Measurements from ENCODE around the gene AIRE. TPM values are rescaled to one million over a fixed set of nuclear protein-coding genes. Genes with fewer than 3 reads are reported as not detected.

AIRE gene
- total RNA-seq, 6 experiments from 2014 or later: 0.05 to 0.12 TPM; not detected in 4

DNA sequence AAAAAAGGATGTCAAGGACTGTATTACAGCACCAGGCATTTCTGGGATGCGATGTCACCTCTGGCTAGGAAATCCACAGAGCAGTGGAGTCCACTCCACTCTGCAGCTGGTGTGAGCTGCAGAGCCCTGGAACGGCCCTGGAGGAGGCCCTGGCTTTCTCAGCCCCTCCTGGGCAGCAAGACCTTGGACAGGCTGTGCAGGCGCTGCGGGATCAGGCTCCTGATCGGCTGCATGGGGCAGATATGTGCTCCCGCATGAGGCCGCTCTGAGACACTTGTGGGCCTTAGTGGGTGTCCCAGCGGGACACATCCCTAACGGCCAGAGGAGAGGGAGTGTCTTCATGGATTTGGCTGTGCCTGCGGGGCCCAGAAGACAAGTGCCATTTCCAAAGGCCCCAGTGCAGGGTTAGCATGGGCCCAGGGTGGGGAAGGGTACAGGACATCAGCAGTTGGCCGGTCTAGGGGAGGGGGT is 30.1 kb upstream of the AIRE start:
- peaks cover 13% of the 10 kb centered on the region for H3K27me3 Mint-ChIP-seq (ENCODE audit: insufficient read depth)
- no peaks in the 10 kb centered on the region for H3K36me3 Mint-ChIP-seq (ENCODE audit: low read depth)
- DNase-seq: no peak
- no peak overlapping the region for H3K4me3 Mint-ChIP-seq
- no peak overlapping the region for H3K27ac Mint-ChIP-seq
- TF ChIP-seq, protein P1, sequence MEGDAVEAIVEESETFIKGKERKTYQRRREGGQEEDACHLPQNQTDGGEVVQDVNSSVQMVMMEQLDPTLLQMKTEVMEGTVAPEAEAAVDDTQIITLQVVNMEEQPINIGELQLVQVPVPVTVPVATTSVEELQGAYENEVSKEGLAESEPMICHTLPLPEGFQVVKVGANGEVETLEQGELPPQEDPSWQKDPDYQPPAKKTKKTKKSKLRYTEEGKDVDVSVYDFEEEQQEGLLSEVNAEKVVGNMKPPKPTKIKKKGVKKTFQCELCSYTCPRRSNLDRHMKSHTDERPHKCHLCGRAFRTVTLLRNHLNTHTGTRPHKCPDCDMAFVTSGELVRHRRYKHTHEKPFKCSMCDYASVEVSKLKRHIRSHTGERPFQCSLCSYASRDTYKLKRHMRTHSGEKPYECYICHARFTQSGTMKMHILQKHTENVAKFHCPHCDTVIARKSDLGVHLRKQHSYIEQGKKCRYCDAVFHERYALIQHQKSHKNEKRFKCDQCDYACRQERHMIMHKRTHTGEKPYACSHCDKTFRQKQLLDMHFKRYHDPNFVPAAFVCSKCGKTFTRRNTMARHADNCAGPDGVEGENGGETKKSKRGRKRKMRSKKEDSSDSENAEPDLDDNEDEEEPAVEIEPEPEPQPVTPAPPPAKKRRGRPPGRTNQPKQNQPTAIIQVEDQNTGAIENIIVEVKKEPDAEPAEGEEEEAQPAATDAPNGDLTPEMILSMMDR (IDR thresholded peaks at IDR 0.05): no peak
- H3K4me1 Mint-ChIP-seq (ENCODE audit: low read depth): no peaks in the 10 kb centered on the region
- H3K9me3 Mint-ChIP-seq: no peaks in the 10 kb centered on the region

DNA sequence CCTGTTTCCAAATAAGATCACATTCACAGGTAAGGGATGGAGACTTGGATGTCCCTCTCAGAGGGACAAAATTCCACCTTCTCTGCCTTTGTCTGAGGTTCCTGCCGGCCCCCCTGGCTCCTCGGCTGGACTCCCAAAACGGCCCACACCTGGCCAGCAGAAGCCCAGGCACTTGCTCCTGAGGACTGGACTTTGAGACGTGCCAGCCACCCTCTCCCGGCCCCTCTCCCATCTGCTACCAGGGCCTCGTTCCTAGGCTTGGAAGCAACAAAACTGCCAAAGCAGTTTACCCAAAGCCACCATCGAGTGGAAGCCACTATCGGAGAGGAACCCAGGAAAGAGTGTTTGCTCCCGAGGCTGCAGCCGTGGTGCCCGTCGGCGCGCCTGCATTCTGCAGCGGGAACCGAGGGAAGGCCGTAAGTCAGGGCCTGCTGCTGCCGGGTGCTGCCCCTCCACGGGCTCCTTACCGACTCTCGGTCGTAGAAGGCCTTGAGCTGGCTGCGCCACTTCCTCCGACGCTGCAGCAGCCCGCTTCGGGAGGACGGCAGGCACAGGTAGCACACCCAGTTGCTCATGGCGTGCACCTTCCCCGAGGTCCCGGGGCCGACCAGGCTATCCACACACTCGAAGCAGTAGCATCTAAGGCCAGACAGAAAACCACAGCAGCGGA is 27.5 kb upstream of the AIRE start:
- TF ChIP-seq, protein P1 (IDR thresholded peaks at IDR 0.05): no peak
- H3K4me1 Mint-ChIP-seq (ENCODE audit: low read depth): no peaks in the 10 kb centered on the region
- H3K27me3 Mint-ChIP-seq (ENCODE audit: insufficient read depth): peaks cover 13% of the 10 kb centered on the region
- no peaks in the 10 kb centered on the region for H3K9me3 Mint-ChIP-seq
- no peak for DNase-seq
- H3K4me3 Mint-ChIP-seq: no peak overlapping the region
- no peak overlapping the region for H3K27ac Mint-ChIP-seq
- H3K36me3 Mint-ChIP-seq (ENCODE audit: low read depth): no peaks in the 10 kb centered on the region

DNA sequence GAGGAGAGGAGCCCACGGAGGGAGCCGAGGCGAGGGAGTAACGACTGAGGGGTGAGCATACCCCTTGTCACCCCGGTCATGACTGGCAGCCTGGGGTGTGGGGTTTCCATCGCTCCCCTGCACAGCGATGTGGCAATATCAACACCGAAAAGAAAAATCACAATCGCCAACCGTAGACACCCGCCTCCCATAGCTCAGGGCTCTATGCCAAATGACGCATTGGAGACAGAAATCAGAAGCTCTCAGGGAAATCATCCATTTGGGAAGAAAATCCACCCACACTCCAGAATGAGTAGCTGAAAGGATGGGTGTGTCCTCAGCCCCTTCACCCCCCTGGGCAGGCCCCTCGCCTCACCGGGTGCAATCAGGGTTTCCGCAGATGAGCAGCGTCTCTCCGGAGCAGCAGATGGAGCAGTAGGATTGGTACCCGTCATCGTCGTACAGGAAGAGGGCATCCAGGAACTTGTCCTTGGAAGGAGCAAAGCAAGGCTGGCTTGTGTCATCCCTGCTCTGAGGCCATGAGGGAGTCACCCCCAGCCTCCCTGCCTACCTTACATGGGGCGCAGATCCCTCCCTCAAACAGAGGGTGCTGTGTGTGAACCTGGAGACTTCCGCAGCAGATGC is 26.5 kb upstream of the AIRE start:
- no peaks in the 10 kb centered on the region for H3K9me3 Mint-ChIP-seq
- peaks cover 13% of the 10 kb centered on the region for H3K27me3 Mint-ChIP-seq (ENCODE audit: insufficient read depth)
- no peaks in the 10 kb centered on the region for H3K4me1 Mint-ChIP-seq (ENCODE audit: low read depth)
- H3K27ac Mint-ChIP-seq: no peak overlapping the region
- no peak overlapping the region for H3K4me3 Mint-ChIP-seq
- no peaks in the 10 kb centered on the region for H3K36me3 Mint-ChIP-seq (ENCODE audit: low read depth)
- TF ChIP-seq, protein P1 (IDR thresholded peaks at IDR 0.05): no peak
- DNase-seq: no peak

DNA sequence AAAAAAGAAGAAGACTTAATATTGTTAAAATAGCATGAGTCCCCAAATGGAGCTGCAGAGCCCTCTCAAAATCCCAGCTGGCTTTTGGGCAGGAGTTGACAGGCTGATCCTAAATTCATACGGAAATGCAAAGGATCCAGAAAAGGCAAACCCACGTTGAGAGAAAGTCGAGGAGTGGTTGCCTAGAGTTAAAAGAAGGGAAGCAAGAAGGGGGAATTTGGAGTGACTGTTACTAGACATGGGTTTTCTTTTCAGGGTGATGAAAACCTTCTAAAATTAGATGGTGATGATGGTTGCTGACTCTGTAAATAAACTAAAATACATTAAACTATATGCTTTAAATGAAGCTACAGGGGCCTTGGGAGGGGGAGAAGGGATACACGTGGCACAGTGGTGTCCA is 25.6 kb upstream of the AIRE start:
- peaks cover 13% of the 10 kb centered on the region for H3K27me3 Mint-ChIP-seq (ENCODE audit: insufficient read depth)
- no peak for DNase-seq
- H3K9me3 Mint-ChIP-seq: no peaks in the 10 kb centered on the region
- H3K36me3 Mint-ChIP-seq (ENCODE audit: low read depth): no peaks in the 10 kb centered on the region
- no peak overlapping the region for H3K4me3 Mint-ChIP-seq
- TF ChIP-seq, protein P1 (IDR thresholded peaks at IDR 0.05): no peak
- no peaks in the 10 kb centered on the region for H3K4me1 Mint-ChIP-seq (ENCODE audit: low read depth)
- H3K27ac Mint-ChIP-seq: no peak overlapping the region

DNA sequence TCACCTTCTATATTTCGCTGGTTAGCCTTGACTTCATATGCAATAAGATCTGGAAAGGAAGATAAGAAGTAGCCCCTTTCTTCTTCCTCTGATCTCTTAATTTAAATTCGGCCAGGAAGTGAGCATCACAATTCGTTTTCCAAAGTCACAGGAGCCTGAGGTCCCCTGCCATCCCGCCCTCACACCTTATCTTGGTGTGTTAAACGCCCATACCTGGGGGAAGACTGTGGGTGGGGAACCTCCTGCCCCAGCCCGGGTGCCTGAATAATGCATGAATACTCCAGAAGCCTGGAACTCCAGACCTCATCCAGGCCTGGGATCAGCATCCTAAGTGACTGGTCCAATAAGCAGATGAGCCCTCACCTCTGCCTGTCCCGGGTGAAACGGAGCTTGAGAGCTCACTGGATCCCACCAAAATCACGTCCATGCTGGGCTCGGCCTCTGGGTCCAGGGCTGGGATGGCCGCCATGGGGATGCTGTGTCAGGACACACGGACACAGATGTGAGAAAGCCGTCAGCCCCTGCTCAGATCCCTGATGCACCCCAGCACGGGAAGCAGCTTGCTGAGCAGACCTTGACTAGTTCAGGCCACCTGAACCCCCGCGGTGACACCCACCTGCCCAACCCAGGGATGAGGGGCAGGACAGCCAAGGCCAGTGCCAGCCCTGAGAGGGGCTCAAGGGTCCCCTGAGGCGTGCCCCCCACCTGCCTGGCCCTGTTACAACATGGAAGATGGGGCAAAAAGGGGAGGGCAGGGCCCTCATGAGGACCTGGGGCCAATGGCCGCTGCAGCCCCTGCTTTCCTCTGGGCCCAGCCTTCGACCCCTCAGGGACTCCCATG is 24.7 kb upstream of the AIRE start:
- no peak for DNase-seq
- H3K4me3 Mint-ChIP-seq: no peak overlapping the region
- TF ChIP-seq, protein P1 (IDR thresholded peaks at IDR 0.05): no peak
- H3K36me3 Mint-ChIP-seq (ENCODE audit: low read depth): no peaks in the 10 kb centered on the region
- H3K4me1 Mint-ChIP-seq (ENCODE audit: low read depth): no peaks in the 10 kb centered on the region
- peaks cover 13% of the 10 kb centered on the region for H3K27me3 Mint-ChIP-seq (ENCODE audit: insufficient read depth)
- H3K9me3 Mint-ChIP-seq: no peaks in the 10 kb centered on the region
- H3K27ac Mint-ChIP-seq: no peak overlapping the region

Data from HFFc6 (cell line).